Neural cell (in vitro differentiated cells): Measurements from ENCODE around the gene CEP192. TPM values are rescaled to one million over a fixed set of nuclear protein-coding genes. Genes with fewer than 3 reads are reported as not detected.

ENCODE experiments used
- H2AFZ ChIP-seq: fragments of 200-600, 300-800 bp; sonication (generic), shearing (Covaris generic); 2 replicates; pipeline ENCODE4 v1.6.0; 2014; ENCODE audit warnings: low read depth, mild to moderate bottlenecking, antibody characterized with exemption, low read length, moderate library complexity
- H3F3A ChIP-seq: fragments of 200-600 bp; shearing (Covaris generic); 2 replicates; pipeline ENCODE4 v1.6.1; 2016; ENCODE audit warnings: mild to moderate bottlenecking, moderate library complexity, mixed read lengths, antibody characterized with exemption, low read length; ENCODE audit not compliant: insufficient read depth, poor library complexity, severe bottlenecking
- H3K27ac ChIP-seq: fragments of 200-600, 300-800 bp; sonication (generic), shearing (Covaris generic); 2 replicates; pipeline ENCODE4 v1.5.1; 2014; ENCODE audit warnings: mild to moderate bottlenecking, low read length, moderate library complexity
- H3K27me3 ChIP-seq: fragments of 300-800, 200-600 bp; sonication (generic), shearing (Covaris generic); 2 replicates; pipeline ENCODE4 v1.6.0; 2014; ENCODE audit warnings: mild to moderate bottlenecking, low read depth, low read length, moderate library complexity; ENCODE audit not compliant: insufficient read depth
- H3K36me3 ChIP-seq: fragments of 300-800, 200-600 bp; sonication (generic), shearing (Covaris generic); 2 replicates; pipeline ENCODE4 v1.5.1; 2014; ENCODE audit warnings: mild to moderate bottlenecking, antibody characterized with exemption, low read length, moderate library complexity; ENCODE audit not compliant: insufficient read depth
- H3K4me2 ChIP-seq: fragments of 300-800, 200-600 bp; sonication (generic), shearing (Covaris generic); 2 replicates; pipeline ENCODE4 v1.6.0; 2014; ENCODE audit warnings: mild to moderate bottlenecking, low read length
- H3K4me3 ChIP-seq: fragments of 300-800, 200-600 bp; sonication (generic), shearing (Covaris generic); 2 replicates; pipeline ENCODE4 v1.5.1; 2014; ENCODE audit warnings: mild to moderate bottlenecking, low read length, moderate library complexity
- H3K79me2 ChIP-seq: fragments of 200-600 bp; shearing (Covaris generic); replicated peaks from 2 replicates; pipeline ENCODE4 v1.6.0; 2014; ENCODE audit warnings: mild to moderate bottlenecking, low read length, moderate library complexity; ENCODE audit not compliant: insufficient read depth
- H3K9ac ChIP-seq: fragments of 300-800, 200-600 bp; sonication (generic), shearing (Covaris generic); 2 replicates; pipeline ENCODE4 v1.6.1; 2016; ENCODE audit warnings: mild to moderate bottlenecking, low read length, mixed read lengths
- H3K9me2 ChIP-seq: fragments of 200-600 bp; shearing (Covaris generic); 2 replicates; pipeline ENCODE4 v1.6.1; 2016; ENCODE audit warnings: mild to moderate bottlenecking, low read length, mixed read lengths; ENCODE audit not compliant: insufficient read depth
- H3K9me3 ChIP-seq: fragments of 200-600, 300-800 bp; sonication (generic), shearing (Covaris generic); 2 replicates; pipeline ENCODE4 v1.6.1; 2016; ENCODE audit warnings: mild to moderate bottlenecking, mixed run types, low read length, moderate library complexity, mixed read lengths
- H4K20me1 ChIP-seq: fragments of 200-600 bp; shearing (Covaris generic); 2 replicates; pipeline ENCODE4 v1.6.1; 2016; ENCODE audit warnings: mild to moderate bottlenecking, mixed run types; ENCODE audit not compliant: insufficient read depth
- EP300 ChIP-seq: fragments of 450-650 bp; conservative IDR thresholded peaks from 2 replicates; pipeline ENCODE4 v1.6.1; 2014; ENCODE audit warnings: antibody characterized with exemption, mild to moderate bottlenecking, moderate library complexity; ENCODE audit not compliant: poor library complexity, severe bottlenecking
- EZH2 ChIP-seq: fragments of 200-600, 300-800 bp; shearing (Covaris generic), sonication (generic); IDR thresholded peaks from 2 replicates; pipeline ENCODE4 v1.6.1; 2014; ENCODE audit warnings: antibody characterized with exemption, low read length, borderline replicate concordance, mild to moderate bottlenecking; ENCODE audit not compliant: insufficient read depth, poor library complexity, severe bottlenecking
- MXI1 ChIP-seq: fragments of 450-650 bp; conservative IDR thresholded peaks from 2 replicates; pipeline ENCODE4 v1.6.1; 2014; ENCODE audit warnings: antibody characterized with exemption, mild to moderate bottlenecking; ENCODE audit not compliant: poor library complexity, severe bottlenecking
- POLR2AphosphoS5 ChIP-seq: IDR thresholded peaks from 2 replicates; pipeline ENCODE4 v1.6.1; 2012
- RAD21 ChIP-seq: fragments of 450-650 bp; conservative IDR thresholded peaks from 2 replicates; pipeline ENCODE4 v1.6.1; 2014; ENCODE audit warnings: antibody characterized with exemption, mild to moderate bottlenecking, moderate library complexity
- SMC3 ChIP-seq: fragments of 450-650 bp; conservative IDR thresholded peaks from 2 replicates; pipeline ENCODE4 v1.6.1; 2014; ENCODE audit warnings: antibody characterized with exemption, mild to moderate bottlenecking, moderate library complexity; ENCODE audit not compliant: poor library complexity
- TAF1 ChIP-seq: IDR thresholded peaks from 2 replicates; pipeline ENCODE4 v1.6.1; 2012; ENCODE audit warnings: low read depth
- polyA plus RNA-seq: library from polyadenylated mRNA; depleted of rRNA; stranded (reverse); fragments of >200 nt; gene quantifications from 2 replicates; pipeline ENCODE4 v1.2.3, GENCODE V29; 2014
- TF ChIP-seq, protein P1 (sequence below): fragments of 450-650 bp; IDR thresholded peaks from 2 replicates; pipeline ENCODE4 v1.5.1; 2014; ENCODE audit warnings: antibody characterized with exemption, mild to moderate bottlenecking, moderate library complexity; ENCODE audit not compliant: poor library complexity, severe bottlenecking
- TF ChIP-seq, protein P2 (sequence below): IDR thresholded peaks from 2 replicates; pipeline ENCODE4 v1.6.1; 2012; ENCODE audit warnings: borderline replicate concordance

CEP192 gene
- polyA plus RNA-seq, 1 donor from 2014 or later, result 28.1 TPM

DNA sequence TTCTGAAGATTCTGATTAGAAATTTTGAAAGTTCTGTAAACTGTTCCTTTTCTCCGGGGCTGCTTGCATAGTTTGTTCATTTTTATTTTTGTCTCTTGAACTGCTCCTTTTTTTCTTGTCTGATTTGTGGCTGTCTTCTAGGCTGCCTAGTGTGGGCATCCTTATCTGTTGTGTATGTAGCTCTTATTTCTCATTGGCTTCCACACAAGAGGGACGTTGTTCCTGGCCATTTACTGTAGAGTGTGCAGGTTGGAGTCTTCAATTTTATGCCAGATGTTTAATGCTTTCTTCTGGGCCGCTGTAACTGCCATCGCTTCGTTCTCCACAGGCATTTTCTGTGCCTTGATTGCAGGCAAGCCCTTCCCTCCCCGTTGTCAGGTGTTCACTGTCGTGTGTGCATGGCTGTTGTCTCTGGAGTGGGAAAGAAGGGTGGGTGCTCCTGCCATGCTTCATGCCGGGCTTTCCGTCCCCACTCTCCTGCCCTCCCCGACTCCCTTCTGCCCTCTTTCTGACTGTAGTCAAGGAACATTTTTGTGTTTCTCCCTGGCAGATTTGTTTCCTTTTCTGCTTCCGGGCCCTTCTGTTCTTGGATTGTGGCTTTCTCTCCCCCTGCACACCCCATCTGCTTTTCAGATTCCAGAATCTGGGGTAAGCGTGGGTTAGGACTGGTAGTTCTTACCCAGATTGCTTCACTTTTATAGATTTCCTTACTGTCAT, 15.5 kb downstream of the CEP192 start:
- no peaks in the 10 kb centered on the region for H3K9me3 ChIP-seq
- no peaks in the 10 kb centered on the region for H3F3A ChIP-seq
- no peaks in the 10 kb centered on the region for H4K20me1 ChIP-seq
- H3K27ac ChIP-seq, result no peak overlapping the region
- H3K9me2 ChIP-seq, result no peaks in the 10 kb centered on the region
- no peak for TF ChIP-seq RAD21
- TF ChIP-seq, protein P1, sequence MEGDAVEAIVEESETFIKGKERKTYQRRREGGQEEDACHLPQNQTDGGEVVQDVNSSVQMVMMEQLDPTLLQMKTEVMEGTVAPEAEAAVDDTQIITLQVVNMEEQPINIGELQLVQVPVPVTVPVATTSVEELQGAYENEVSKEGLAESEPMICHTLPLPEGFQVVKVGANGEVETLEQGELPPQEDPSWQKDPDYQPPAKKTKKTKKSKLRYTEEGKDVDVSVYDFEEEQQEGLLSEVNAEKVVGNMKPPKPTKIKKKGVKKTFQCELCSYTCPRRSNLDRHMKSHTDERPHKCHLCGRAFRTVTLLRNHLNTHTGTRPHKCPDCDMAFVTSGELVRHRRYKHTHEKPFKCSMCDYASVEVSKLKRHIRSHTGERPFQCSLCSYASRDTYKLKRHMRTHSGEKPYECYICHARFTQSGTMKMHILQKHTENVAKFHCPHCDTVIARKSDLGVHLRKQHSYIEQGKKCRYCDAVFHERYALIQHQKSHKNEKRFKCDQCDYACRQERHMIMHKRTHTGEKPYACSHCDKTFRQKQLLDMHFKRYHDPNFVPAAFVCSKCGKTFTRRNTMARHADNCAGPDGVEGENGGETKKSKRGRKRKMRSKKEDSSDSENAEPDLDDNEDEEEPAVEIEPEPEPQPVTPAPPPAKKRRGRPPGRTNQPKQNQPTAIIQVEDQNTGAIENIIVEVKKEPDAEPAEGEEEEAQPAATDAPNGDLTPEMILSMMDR, result no peak
- TF ChIP-seq POLR2AphosphoS5, result no peak
- no peak for TF ChIP-seq EZH2
- TF ChIP-seq EP300, result no peak
- TF ChIP-seq, protein P2, sequence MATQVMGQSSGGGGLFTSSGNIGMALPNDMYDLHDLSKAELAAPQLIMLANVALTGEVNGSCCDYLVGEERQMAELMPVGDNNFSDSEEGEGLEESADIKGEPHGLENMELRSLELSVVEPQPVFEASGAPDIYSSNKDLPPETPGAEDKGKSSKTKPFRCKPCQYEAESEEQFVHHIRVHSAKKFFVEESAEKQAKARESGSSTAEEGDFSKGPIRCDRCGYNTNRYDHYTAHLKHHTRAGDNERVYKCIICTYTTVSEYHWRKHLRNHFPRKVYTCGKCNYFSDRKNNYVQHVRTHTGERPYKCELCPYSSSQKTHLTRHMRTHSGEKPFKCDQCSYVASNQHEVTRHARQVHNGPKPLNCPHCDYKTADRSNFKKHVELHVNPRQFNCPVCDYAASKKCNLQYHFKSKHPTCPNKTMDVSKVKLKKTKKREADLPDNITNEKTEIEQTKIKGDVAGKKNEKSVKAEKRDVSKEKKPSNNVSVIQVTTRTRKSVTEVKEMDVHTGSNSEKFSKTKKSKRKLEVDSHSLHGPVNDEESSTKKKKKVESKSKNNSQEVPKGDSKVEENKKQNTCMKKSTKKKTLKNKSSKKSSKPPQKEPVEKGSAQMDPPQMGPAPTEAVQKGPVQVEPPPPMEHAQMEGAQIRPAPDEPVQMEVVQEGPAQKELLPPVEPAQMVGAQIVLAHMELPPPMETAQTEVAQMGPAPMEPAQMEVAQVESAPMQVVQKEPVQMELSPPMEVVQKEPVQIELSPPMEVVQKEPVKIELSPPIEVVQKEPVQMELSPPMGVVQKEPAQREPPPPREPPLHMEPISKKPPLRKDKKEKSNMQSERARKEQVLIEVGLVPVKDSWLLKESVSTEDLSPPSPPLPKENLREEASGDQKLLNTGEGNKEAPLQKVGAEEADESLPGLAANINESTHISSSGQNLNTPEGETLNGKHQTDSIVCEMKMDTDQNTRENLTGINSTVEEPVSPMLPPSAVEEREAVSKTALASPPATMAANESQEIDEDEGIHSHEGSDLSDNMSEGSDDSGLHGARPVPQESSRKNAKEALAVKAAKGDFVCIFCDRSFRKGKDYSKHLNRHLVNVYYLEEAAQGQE, result no peak
- no peak for TF ChIP-seq MXI1
- no peak overlapping the region for H2AFZ ChIP-seq
- no peaks in the 10 kb centered on the region for H3K36me3 ChIP-seq
- H3K4me2 ChIP-seq, result no peak overlapping the region
- no peak overlapping the region for H3K4me3 ChIP-seq
- H3K27me3 ChIP-seq, result no peaks in the 10 kb centered on the region
- no peak overlapping the region for H3K9ac ChIP-seq
- H3K79me2 ChIP-seq, result no peaks in the 10 kb centered on the region

DNA sequence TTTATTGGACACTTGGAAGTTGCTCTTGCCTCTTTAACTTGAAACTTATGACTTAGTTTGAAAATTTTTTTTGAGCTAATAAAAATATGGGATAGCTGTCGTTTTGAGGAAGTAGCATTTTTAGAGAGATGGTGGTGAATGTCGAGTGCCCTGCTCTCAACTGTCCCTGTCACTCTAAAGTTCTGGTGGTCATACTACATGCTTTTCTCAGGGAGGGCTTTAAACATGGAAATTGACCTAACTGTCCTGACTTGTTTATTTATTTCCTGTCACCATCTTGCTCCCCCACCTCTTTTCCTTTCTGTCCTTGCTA, 16.0 kb downstream of the CEP192 start:
- no peak overlapping the region for H2AFZ ChIP-seq
- no peak overlapping the region for H3K9ac ChIP-seq
- TF ChIP-seq, protein P2, result no peak
- no peak for TF ChIP-seq EP300
- TF ChIP-seq EZH2, result no peak
- no peak for TF ChIP-seq SMC3
- no peak for TF ChIP-seq POLR2AphosphoS5
- no peak for TF ChIP-seq MXI1
- TF ChIP-seq, protein P1, result no peak
- TF ChIP-seq RAD21, result no peak
- TF ChIP-seq TAF1, result no peak
- H3K4me3 ChIP-seq, result no peak overlapping the region
- H3K27ac ChIP-seq, result no peak overlapping the region
- H3F3A ChIP-seq, result no peaks in the 10 kb centered on the region
- H3K9me2 ChIP-seq, result no peaks in the 10 kb centered on the region
- no peaks in the 10 kb centered on the region for H3K9me3 ChIP-seq
- no peaks in the 10 kb centered on the region for H4K20me1 ChIP-seq
- H3K79me2 ChIP-seq, result no peaks in the 10 kb centered on the region
- no peak overlapping the region for H3K4me2 ChIP-seq
- no peaks in the 10 kb centered on the region for H3K36me3 ChIP-seq
- no peaks in the 10 kb centered on the region for H3K27me3 ChIP-seq
